Skeletal muscle cell (primary cell): Measurements from ENCODE around the gene MIOX.

Source experiments
- DNase-seq: peaks from one replicate; pipeline ENCODE4 v3.0.0-alpha.2; 2010; ENCODE audit warnings: low read depth
- H3K4me3 ChIP-seq: 2 replicates; pipeline ENCODE4 v1.5.1; 2011; ENCODE audit warnings: low read depth, mild to moderate bottlenecking, control low read depth, low read length, moderate library complexity

Gene MIOX

DNA sequence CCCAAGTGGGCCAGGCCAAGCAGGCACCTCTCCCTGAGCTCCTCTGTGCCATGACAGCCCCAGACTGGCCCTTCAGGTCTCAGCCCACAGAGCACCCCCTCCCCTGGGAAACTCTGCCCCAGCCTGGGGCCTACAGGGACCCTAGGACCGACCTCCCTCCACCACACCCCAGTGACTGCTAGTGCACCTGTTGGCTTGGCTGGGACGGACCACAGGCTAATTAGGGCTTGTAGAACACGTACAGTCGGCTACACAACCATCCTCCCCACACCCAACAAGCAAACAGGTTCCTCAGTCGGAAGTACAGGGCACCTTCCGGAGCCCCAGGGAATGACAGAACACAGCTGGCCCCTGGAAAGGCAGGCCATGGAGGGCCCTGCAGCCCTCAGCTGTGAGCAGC is 16.2 kb upstream of the MIOX start:
- H3K4me3 ChIP-seq: no peak overlapping the region
- DNase-seq: no peak

GRCh38 chr22:50471197-50471847 is 15.3 kb upstream of the MIOX start:
- no peak for DNase-seq
- no peak overlapping the region for H3K4me3 ChIP-seq

DNA sequence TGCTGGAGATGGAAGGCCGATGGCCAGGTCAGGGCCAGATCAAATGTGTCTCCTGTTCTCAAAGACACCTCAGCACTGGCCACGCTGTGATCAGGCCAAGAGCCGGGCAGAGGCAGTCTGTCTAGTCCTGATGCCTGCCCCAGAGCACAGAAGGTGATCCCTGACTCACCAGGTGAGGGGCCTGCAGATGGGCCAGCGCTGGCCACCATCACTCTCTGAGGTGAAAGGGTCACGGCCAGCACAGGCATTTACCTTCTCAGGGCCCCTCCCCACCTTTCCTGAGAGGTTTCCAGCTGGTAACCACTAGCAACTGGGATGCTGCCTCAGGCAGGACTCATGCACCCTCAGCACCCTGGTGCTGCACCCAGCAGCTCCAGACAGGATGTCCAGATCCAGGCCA is 14.7 kb upstream of the MIOX start:
- no peak for DNase-seq
- no peak overlapping the region for H3K4me3 ChIP-seq

DNA sequence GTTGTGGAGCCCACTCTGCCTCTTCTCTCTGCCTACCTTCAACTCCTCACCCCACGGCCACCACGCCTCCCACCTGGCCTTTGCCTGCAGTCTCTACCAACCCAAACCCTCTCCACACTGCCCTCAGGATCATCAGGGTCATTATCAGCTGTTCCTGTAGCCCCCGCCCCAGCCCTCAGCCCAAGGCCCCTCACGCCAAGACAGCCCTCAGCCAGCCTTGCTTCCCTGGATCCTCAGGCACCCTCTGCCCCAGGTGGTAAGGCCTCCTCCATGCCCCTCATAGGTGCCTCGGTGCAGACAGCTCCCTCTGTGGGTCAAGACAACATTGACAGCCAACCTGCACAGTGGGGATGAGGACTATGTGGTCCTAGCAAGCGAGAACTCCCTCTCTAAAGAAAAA is 13.6 kb upstream of the MIOX start:
- no peak for DNase-seq
- H3K4me3 ChIP-seq: no peak overlapping the region

GRCh38 chr22:50473855-50474671 is 12.6 kb upstream of the MIOX start:
- H3K4me3 ChIP-seq: peak overlapping the region; percentile 66
- peak; percentile 23 for DNase-seq

- H3K4me3 ChIP-seq: peak within 1 kb of the TSS; percentile 66
These were observed 11.7 kb upstream of the MIOX start, which contains the start of gene SBF1 for GRCh38 chr22:50474710-50475651. Gene SBF1 (minus strand): TSS chr22:50475035. CDS start chr22:50474840, 195 bp downstream.

GRCh38 chr22:50475652-50476002 is 11.0 kb upstream of the MIOX start:
- no peak for DNase-seq
- peak overlapping the region; percentile 55 for H3K4me3 ChIP-seq

More at GRCh38 chr22:50474710-50475651, 11.7 kb upstream of the MIOX start, which contains the start of gene SBF1:
- DNase-seq: peak; percentile 49

- H3K4me3 ChIP-seq: no peak overlapping the region
- DNase-seq: no peak
These were observed 9.8 kb upstream of the MIOX start for GRCh38 chr22:50476868-50477267.

DNA sequence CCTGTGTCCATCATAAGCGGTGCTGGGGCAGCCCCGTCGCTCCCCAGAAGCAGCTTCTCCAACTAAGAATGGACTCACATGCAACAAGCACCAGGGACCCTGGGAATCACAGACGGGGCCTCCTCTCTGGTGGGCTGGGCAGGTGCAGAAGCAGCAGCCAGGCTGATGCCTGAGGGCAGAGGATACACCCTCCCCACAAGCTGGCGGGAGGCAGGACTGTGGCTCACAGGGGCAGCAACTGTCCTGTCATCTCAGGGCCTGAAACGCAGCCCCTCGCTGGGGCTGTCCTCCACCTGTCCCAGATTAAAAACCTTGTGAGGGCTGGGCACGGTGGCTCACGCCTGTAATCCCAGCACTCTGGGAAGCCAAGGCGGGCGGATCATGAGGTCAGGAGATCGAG is 8.7 kb upstream of the MIOX start:
- DNase-seq: no peak
- no peak overlapping the region for H3K4me3 ChIP-seq

DNA sequence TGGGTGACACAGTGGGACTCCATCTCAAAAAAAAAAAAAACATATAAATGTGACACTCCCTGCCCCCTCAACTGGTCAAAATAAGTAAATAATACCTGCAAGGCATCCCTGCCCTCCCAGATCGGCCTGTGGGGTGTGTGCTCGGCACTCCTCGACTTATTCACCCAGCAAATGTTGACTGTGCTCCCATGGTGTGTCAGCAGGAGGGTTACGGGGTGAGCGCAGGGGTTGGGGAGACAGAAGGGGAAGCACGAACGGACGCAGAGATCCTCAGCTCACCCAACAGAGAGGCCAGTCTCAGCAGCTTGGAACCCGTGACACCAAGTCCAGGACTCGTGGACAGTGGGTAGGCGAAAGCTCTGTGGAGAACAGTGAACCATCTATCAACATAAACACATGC is 6.9 kb upstream of the MIOX start:
- no peak for DNase-seq
- H3K4me3 ChIP-seq: no peak overlapping the region

- H3K4me3 ChIP-seq: peak overlapping the region; percentile 65
- DNase-seq: no peak
These were observed 5.6 kb upstream of the MIOX start for GRCh38 chr22:50481045-50481439.

DNA sequence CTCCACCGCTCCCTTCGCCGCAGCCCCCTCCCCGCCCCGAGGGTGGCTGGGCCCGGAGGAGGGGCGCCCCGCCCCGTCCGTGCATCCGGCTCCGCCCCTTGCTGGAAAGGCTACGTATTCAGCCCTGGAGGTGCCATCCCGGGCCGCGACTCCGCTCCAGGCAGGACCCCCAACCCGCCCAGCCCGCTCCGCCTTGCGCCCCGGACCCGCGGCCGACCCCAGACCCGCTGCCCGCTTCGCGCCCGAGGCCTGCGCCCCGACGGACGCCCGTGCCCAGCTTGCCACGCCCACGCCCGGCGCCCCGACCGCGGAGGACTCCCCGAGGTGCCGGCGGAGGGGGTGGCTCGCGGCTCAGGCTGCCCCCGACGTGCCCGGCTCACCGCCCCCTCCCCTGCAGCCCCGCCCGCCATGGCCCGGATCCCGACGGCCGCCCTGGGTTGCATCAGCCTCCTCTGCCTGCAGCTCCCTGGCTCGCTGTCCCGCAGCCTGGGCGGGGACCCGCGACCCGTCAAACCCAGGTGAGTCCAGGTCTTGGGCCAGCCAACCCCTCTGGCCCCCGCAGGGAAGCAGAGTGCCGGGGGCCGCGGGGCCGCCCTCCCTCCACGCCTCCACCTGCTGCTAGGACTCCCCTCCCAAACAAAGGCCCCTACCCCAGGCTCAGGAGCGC is 5.1 kb upstream of the MIOX start, which contains the start of gene ADM2:
Gene ADM2, plus strand, starts transcription at position 104 of the 667 bp plus-strand sequence. Its CDS starts 305 bp downstream, at position 409.
- H3K4me3 ChIP-seq: peak within 1 kb of the TSS; percentile 65
- no peak for DNase-seq

DNA sequence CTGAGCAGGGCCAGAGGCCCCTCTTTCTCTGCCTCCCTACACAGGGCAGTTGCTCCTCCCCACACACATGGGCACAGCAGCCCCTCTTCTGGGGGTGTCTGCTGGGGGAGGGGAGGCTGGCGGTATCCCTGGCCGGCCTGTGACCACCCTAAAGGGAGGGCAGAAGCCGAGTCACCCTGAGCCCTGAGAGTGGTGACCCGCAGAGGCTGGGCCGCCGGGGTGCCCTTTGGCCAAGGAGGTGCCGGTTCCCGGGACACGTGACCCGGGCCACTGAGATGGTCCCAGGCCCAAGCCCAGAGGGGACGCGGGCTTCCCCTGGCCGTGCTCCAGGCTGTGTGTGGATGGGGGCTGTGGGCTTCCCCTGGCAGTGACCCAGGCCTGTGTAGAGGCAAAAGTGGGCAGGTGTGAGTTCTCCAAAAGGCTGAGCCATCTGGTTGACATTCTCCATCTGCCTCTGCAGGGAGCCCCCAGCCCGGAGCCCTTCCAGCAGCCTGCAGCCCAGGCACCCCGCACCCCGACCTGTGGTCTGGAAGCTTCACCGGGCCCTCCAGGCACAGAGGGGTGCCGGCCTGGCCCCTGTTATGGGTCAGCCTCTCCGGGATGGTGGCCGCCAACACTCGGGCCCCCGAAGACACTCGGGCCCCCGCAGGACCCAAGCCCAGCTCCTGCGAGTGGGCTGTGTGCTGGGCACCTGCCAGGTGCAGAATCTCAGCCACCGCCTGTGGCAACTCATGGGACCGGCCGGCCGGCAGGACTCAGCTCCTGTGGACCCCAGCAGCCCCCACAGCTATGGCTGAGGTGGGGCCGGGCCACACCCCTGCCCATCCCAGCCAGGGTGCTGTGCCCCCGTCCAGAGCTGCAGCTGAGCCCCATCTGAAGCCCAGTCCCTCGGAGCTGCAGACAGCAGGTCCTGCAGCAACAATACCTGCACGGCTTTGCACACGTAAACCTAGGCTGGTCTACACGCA is 4.3 kb upstream of the MIOX start:
- DNase-seq: no peak
- peak overlapping the region; percentile 65 for H3K4me3 ChIP-seq

DNA sequence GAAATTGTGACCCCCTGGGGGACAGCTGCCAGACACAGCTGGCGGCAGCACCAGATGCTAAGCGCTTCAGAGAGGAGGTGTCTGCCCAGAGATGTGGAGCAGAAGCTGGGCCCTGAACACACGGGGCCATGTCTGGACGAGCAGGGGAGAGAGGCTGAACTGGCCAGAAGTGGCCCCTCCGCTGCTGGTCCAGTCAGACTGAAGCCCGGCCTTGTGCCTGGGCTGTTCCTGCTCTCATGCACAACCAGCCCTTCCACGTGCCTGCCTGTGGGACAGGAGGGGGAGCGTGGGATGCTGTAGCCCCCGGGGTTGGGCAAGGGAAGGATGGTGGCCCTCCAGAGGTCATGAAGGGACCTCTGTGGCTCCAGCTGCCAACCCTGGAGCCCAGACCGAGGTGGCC is 3.6 kb upstream of the MIOX start:
- no peak overlapping the region for H3K4me3 ChIP-seq
- DNase-seq: no peak

GRCh38 chr22:50483556-50483955 is 3.1 kb upstream of the MIOX start:
- H3K4me3 ChIP-seq: no peak overlapping the region
- no peak for DNase-seq

DNA sequence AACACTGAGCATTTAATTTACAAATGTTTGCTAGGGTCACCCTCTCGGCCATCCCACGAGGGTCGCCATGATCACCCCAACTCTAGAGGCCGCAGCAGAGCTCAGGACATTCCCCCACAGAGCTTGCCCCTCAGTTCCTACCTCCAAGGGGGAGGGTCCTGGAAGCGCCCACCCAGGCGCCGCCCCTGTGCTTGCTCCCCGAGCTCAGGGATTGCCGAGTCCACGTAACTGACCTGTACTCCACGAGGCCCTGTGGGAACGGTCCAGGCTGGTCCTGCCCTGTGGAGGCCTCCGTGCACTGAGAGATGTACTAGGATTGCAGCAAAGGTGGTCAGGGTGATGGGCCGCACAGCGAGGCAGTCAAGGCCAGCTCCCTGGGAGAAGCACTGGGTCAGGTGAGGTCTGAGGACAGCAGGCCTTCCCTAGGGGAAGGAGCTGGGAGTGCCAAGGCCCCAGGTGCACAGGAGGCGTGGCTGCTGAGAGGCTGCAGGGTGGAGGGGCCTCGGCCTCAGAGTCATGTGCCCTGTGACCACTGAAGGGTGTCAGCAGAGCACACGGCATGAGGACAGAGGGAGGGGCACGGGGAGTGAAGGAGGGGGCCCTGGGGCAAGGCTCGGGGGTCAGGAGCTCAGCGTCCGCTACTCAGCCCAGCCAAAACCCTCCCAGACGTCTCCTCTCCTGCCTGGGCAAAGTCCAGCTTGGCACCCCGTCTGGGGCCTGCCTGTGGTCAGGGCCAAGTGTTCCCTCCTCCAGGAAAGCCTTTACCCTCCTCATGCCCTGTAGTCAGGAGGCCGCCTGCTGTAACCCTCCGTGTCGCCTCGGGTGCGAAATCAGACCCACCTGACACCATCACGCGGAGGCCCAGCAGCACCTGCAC is 2.4 kb upstream of the MIOX start:
- no peak for DNase-seq
- H3K4me3 ChIP-seq: no peak overlapping the region
